Measurements from ENCODE around the gene NOC2L. TPM values are rescaled to one million over a fixed set of nuclear protein-coding genes. Genes with fewer than 3 reads are reported as not detected.
A peak's percentile ranks its signal among the peaks of the same experiment; 100 is the strongest.

Gene NOC2L
- total and polyA plus RNA-seq, 9 of the 15 experiments (the other 6 are each of a cell fraction or from before 2014, with no cell fraction given): 4.0 to 410 (median 200) TPM

GRCh38 chr1:959731-960362, 791 bp upstream of the NOC2L start (continued):
- TF ChIP-seq THAP12 (CRISPR knock-in tag; IDR thresholded peaks at IDR 0.05) (peak; percentile 78; the same call in 1 of the 2 replicates), ZBTB33 (CRISPR knock-in tag; IDR thresholded peaks at IDR 0.05) (peak; percentile 98), CAMTA2 (CRISPR knock-in tag; conservative IDR thresholded peaks at IDR 0.05) (0 out of 2 replicates have a peak, but pooled peaks have one; percentile 18)

GRCh38 chr1:956636-957035, 2.4 kb downstream of the NOC2L start:
- Histone ChIP-seq H2AFZ (ENCODE audit: low read depth, low read length) (no peak overlapping the region), H4K20me1 (replicated peaks; ENCODE audit: control insufficient read depth, insufficient read depth, low read length) (peaks cover 7% of the 10 kb centered on the region), H3K27ac (ENCODE audit: extremely low read depth, low read depth, low read length) (no peak overlapping the region), H3K79me2 (ENCODE audit: control insufficient read depth, insufficient read depth, low read length) (peaks cover 44% of the 10 kb centered on the region), H3K9me1 (ENCODE audit: control insufficient read depth, insufficient read depth, low read length) (no peaks in the 10 kb centered on the region), H3K36me3 (ENCODE audit: control insufficient read depth, insufficient read depth, low read length) (peaks cover 66% of the 10 kb centered on the region), H3K4me3 (no peak overlapping the region), H3K27me3 (ENCODE audit: control insufficient read depth in 2 of 2, insufficient read depth in 2 of 2, low read length in 2 of 2) (no peaks in the 10 kb centered on the region), H3K9ac (ENCODE audit: insufficient read depth in 1 of 2, low read depth in 2 of 2, low read length in 2 of 2) (no peak overlapping the region; a peak in 1 of 4 replicates), H3K4me2 (ENCODE audit: insufficient read depth, low read length) (no peak overlapping the region), H3K9me3 (replicated peaks; ENCODE audit: control insufficient read depth, insufficient read depth, low read depth, low read length) (no peaks in the 10 kb centered on the region), H3K4me1 (replicated peaks in 1 of 2; ENCODE audit: control insufficient read depth in 2 of 2, insufficient read depth in 2 of 2, low read length in 2 of 2) (peaks cover 11 to 68% of the 10 kb centered on the region in 2 experiments)
- intact Hi-C loops (cut with micrococcal nuclease) (no loop called here), in situ Hi-C loops (cut with MboI) (no loop called here)
- ChIA-PET POLR2A (interaction anchor here (0.7 kb wide), 1 partner anchor 300 kb away, joined by 3 read pairs; no protein-coding TSS in a partner anchor), CTCF (ENCODE audit: low intra/inter-chr PET ratio) (no interaction called here)
- BruUV-seq (replicated peaks): no TSS peak
- DNase-seq (ENCODE audit: extremely low read depth in 1 of 4, low spot score in 3 of 4) (no peak), FAIRE-seq (no peak), ATAC-seq (no peak)
- 94% methylated on average over 11 of the region's 11 CpGs for WGBS (ENCODE audit: insufficient coverage, low coverage, missing lambda C conversion rate)
- 0 out of 2 replicates have a peak, but pooled peaks have one; percentile 21 for TF ChIP-seq POLR2G (IDR thresholded peaks at IDR 0.05; ENCODE audit: low read depth, low read length)
- TF ChIP-seq RBFOX2 (IDR thresholded peaks at IDR 0.05; ENCODE audit: low read depth, low read length): peak; percentile 48; the same call in 1 of the 2 replicates
- no peak for TF ChIP-seq BHLHE40 (IDR thresholded peaks at IDR 0.05; ENCODE audit: low read length)
